Endothelial cell of umbilical vein (primary cell): ENCODE data around the gene ARHGAP22. TPM values are rescaled to one million over a fixed set of nuclear protein-coding genes. Genes with fewer than 3 reads are reported as not detected.

Experiments used
- BruUV-seq: library from RNA; stranded (reverse); fragments of 400-500 nt; replicated peaks from 2 replicates; lab custom pipeline; 2021; lab: Mats Ljungman, UMichigan
- CTCF ChIA-PET: fragments of 300-600, 350-600 bp; sonication (Branson Sonifier 250); formaldehyde crosslinking; loops from one replicate; lab custom pipeline; 2021; ENCODE audit warnings: antibody characterized with exemption, inconsistent platforms; lab: Charles Lee
- POLR2A ChIA-PET: fragments of 300-600, 350-600 bp; sonication (Branson Sonifier 250); formaldehyde crosslinking; loops from one replicate; lab custom pipeline; 2021; ENCODE audit warnings: antibody characterized with exemption, inconsistent platforms; lab: Charles Lee
- DNase-seq: peaks from one replicate; pipeline ENCODE4 v3.0.0-alpha.2; 2011; ENCODE audit warnings: low read depth, low spot score
- FAIRE-seq: peaks from 2 replicates; lab custom pipeline; 2011; peaks lifted over from hg19 to GRCh38; lab: Jason Lieb, UNC
- H2AFZ ChIP-seq: 2 replicates; pipeline ENCODE4 v1.6.0; 2012; ENCODE audit warnings: low read depth, low read length, control low read depth, inconsistent platforms
- H3K27ac ChIP-seq: 2 replicates; pipeline ENCODE4 v1.5.1; 2011; ENCODE audit warnings: low read depth, mild to moderate bottlenecking, control low read depth, low read length, moderate library complexity; ENCODE audit not compliant: insufficient read depth
- H3K27me3 ChIP-seq, 2 experiments: 2 replicates each; pipeline versions ENCODE4 v1.6.0 to v1.6.1; 2011; ENCODE audit warnings: low read length in 2 of 2, mixed read lengths in 1 of 2; ENCODE audit not compliant: control insufficient read depth in 2 of 2, insufficient read depth in 2 of 2
- H3K36me3 ChIP-seq, 2 experiments: 2 replicates in 1 of 2; 3 replicates in 1 of 2; pipeline ENCODE4 v1.5.1; 2011; ENCODE audit warnings: low read length in 2 of 2, mild to moderate bottlenecking in 1 of 2, moderate library complexity in 1 of 2; ENCODE audit not compliant: control insufficient read depth in 2 of 2, insufficient read depth in 2 of 2; ENCODE audit errors: extremely low read depth in 1 of 2
- H3K4me1 ChIP-seq: 3 replicates; pipeline ENCODE4 v1.5.1; 2011; ENCODE audit warnings: mild to moderate bottlenecking, low read length; ENCODE audit not compliant: control insufficient read depth, insufficient read depth; ENCODE audit errors: extremely low read depth
- H3K4me2 ChIP-seq: 2 replicates; pipeline ENCODE4 v1.6.1; 2011; ENCODE audit warnings: low read length, control low read depth, mixed read lengths; ENCODE audit not compliant: insufficient read depth
- H3K4me3 ChIP-seq, 3 experiments: fragments of 200-600 bp in 1 of 3; sonication (generic), shearing (Covaris generic) in 1 of 3; replicated peaks in 1 of 3; 2 replicates each; pipeline ENCODE4 v1.5.1; 2011 to 2016; ENCODE audit warnings: control low read depth in 3 of 3, low read length in 3 of 3, mild to moderate bottlenecking in 2 of 3, inconsistent platforms in 1 of 3, low read depth in 1 of 3, moderate library complexity in 1 of 3; ENCODE audit not compliant: insufficient read depth in 1 of 3
- H3K79me2 ChIP-seq: 2 replicates; pipeline ENCODE4 v1.6.0; 2012; ENCODE audit warnings: low read length, inconsistent platforms; ENCODE audit not compliant: control insufficient read depth, insufficient read depth
- H3K9ac ChIP-seq: replicated peaks from 2 replicates; pipeline ENCODE3; 2011; ENCODE audit warnings: low read length, control low read depth; ENCODE audit not compliant: insufficient read depth; ENCODE audit errors: extremely low read depth
- H3K9me1 ChIP-seq: replicated peaks from 3 replicates; pipeline ENCODE4 v1.6.0; 2011; ENCODE audit warnings: mild to moderate bottlenecking, low read length; ENCODE audit not compliant: control insufficient read depth, insufficient read depth; ENCODE audit errors: extremely low read depth
- H3K9me3 ChIP-seq: replicated peaks from 2 replicates; pipeline ENCODE4 v1.5.1; 2012; ENCODE audit warnings: low read length, inconsistent platforms; ENCODE audit not compliant: control insufficient read depth, insufficient read depth
- H4K20me1 ChIP-seq: replicated peaks from 2 replicates; pipeline ENCODE3; 2011; ENCODE audit warnings: mild to moderate bottlenecking, low read length; ENCODE audit not compliant: control insufficient read depth, insufficient read depth; ENCODE audit errors: extremely low read depth
- EZH2 ChIP-seq: IDR thresholded peaks from 2 replicates; pipeline ENCODE4 v1.6.1; 2012; ENCODE audit warnings: borderline replicate concordance, low read depth, mild to moderate bottlenecking, moderate library complexity, low read length, inconsistent platforms; ENCODE audit not compliant: severe bottlenecking
- FOS ChIP-seq: IDR thresholded peaks from 2 replicates; pipeline ENCODE4 v1.6.1; 2011; ENCODE audit warnings: mild to moderate bottlenecking, low read length, moderate library complexity, borderline replicate concordance; ENCODE audit not compliant: insufficient read depth
- GATA2 ChIP-seq: IDR thresholded peaks from 2 replicates; pipeline ENCODE4 v1.7.0; 2011; ENCODE audit warnings: low read depth, mild to moderate bottlenecking, moderate library complexity, mixed read lengths, low read length; ENCODE audit not compliant: insufficient read length, insufficient read depth
- JUN ChIP-seq: IDR thresholded peaks from 2 replicates; pipeline ENCODE4 v1.6.1; 2011; ENCODE audit warnings: borderline replicate concordance, low read depth; ENCODE audit not compliant: insufficient read length, insufficient read depth
- MYC ChIP-seq: IDR thresholded peaks from one replicate; pipeline ENCODE4 v1.6.1; 2011; ENCODE audit warnings: mild to moderate bottlenecking, low read depth, low read length
- POLR2A ChIP-seq: IDR thresholded peaks from 2 replicates; pipeline ENCODE4 v1.6.1; 2012; ENCODE audit warnings: low read depth, mild to moderate bottlenecking, control low read depth, low read length
- POLR2AphosphoS5 ChIP-seq: IDR thresholded peaks from 2 replicates; pipeline ENCODE4 v1.6.1; 2012; ENCODE audit warnings: low read depth, mild to moderate bottlenecking, control low read depth, low read length, moderate library complexity; ENCODE audit not compliant: insufficient read depth
- dilution Hi-C: fragments of 300-500 bp; cut with MboI; formaldehyde crosslinking; loops from one replicate; pipeline ENCODE4 v1.15.0; 2019; ENCODE audit warnings: low sequenced_read_pairs; ENCODE audit not compliant: extremely low pct_ligation_motif_present
- intact Hi-C: fragments of 100-400 bp; cut with micrococcal nuclease; formaldehyde crosslinking; loops from one replicate; pipeline ENCODE4 v1.10.0; 2022
- polyA plus RNA-seq, 4 experiments: library from polyadenylated mRNA; depleted of rRNA in 3 of 4; stranded (reverse) in 3 of 4; unstranded in 1 of 4; fragments of >200 nt; gene quantifications; 2 replicates each; pipeline versions ENCODE4 v1.2.1 to v1.2.3, GENCODE V29; 2011 to 2012; ENCODE audit warnings: missing spikeins in 1 of 4
- total RNA-seq: library from RNA; stranded (reverse); gene quantifications from 2 replicates; pipeline ENCODE4 v1.2.3, GENCODE V29; 2021
- TF ChIP-seq, protein P1 (sequence below): IDR thresholded peaks from 2 replicates; pipeline ENCODE4 v1.6.1; 2011; ENCODE audit not compliant: insufficient read depth, insufficient read length
- TF ChIP-seq, protein P2 (sequence below), 2 donors: IDR thresholded peaks; 1 replicate in 1 of 2; 2 replicates in 1 of 2; pipeline ENCODE4 v1.5.1; 2011; ENCODE audit warnings: low read length in 2 of 2, mild to moderate bottlenecking in 2 of 2, moderate library complexity in 2 of 2, control low read depth in 1 of 2, inconsistent platforms in 1 of 2, low read depth in 1 of 2; ENCODE audit not compliant: insufficient read depth in 1 of 2; ENCODE audit errors: extremely low read depth in 1 of 2

ARHGAP22 gene
- total and polyA plus RNA-seq, 2 donors (not counting 3 experiments of a cell fraction or from before 2014, with no cell fraction given) = 8.6 to 50.3 TPM

DNA sequence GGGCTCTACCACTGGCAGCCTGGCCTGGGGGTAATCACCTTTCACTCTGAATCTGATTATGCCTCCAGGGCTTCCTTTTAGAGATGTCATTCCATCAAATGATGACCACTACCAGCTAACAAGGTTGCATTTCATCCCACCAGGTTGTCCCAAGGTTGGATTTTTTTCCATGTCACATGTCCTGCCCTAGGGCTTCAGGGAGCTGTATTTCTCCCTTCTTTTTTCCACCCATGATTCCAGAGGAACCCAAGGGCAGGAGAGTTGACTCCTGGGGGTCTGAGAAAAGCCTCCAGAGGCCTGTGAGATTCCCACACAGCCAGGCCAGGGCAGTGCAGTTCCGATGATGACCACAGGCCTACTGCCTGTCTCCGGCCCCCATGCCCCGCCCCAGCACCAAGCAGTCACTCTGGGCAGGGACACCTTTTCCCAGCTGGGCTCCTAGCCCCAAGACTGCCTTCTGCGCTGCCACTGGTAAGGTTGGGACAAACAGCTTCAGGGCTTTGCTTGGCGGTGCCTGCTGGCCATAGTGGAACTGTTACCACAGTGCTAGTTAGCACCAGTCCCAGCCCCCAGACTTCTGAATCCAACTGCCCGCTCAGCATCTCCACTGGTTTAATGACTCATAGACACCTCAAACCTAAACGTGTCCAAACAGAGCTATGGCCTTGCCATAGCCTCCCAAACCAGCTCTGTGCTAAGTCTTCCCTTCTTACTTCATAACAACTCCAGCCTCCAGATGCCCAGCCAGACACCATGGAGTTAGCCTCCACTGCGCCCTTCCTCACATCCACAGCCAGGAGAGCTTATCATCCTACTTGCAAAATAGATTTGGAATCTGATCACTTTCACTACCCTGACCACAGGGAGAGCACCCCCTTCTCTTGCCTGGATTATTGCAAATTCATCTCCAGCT, 133.7 kb downstream of the ARHGAP22 start:
- dilution Hi-C loops = no loop called here
- DNase-seq = peak; percentile 9
- H3K79me2 ChIP-seq = peaks cover 32% of the 10 kb centered on the region

GRCh38 chr10:48470115-48470892, 134.6 kb downstream of the ARHGAP22 start:
- Histone ChIP-seq H3K4me1 (peaks cover 22% of the 10 kb centered on the region), H3K36me3 (no peaks in the 10 kb centered on the region), H4K20me1 (no peaks in the 10 kb centered on the region), H3K4me3 (no peak overlapping the region), H3K27me3 (no peaks in the 10 kb centered on the region), H3K9me1 (no peaks in the 10 kb centered on the region), H3K27ac (peak overlapping the region; percentile 54), H3K9me3 (no peaks in the 10 kb centered on the region), H2AFZ (no peak overlapping the region), H3K9ac (no peak overlapping the region), H3K79me2 (peaks cover 27% of the 10 kb centered on the region), H3K4me2 (no peak overlapping the region)
- FAIRE-seq (peak; percentile 97), DNase-seq (peak; percentile 96)
- dilution Hi-C loops (no loop called here), intact Hi-C loops (no loop called here)
- BruUV-seq = no TSS peak
- ChIA-PET CTCF (interaction anchor here (1.1 to 1.6 kb wide), 7 partner anchors 14 to 186 kb away, joined by 3 to 7 read pairs (median 6); no protein-coding TSS in a partner anchor), POLR2A (no interaction called here)
- TF ChIP-seq MYC = no peak
- no peak for TF ChIP-seq FOS
- peak; percentile 40 for TF ChIP-seq GATA2
- TF ChIP-seq, protein P1, sequence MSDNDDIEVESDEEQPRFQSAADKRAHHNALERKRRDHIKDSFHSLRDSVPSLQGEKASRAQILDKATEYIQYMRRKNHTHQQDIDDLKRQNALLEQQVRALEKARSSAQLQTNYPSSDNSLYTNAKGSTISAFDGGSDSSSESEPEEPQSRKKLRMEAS = no peak
- TF ChIP-seq POLR2AphosphoS5 = peak; percentile 74
- no peak for TF ChIP-seq EZH2
- no peak for TF ChIP-seq JUN
- peak; percentile 22 for TF ChIP-seq POLR2A
- TF ChIP-seq, protein P2, sequence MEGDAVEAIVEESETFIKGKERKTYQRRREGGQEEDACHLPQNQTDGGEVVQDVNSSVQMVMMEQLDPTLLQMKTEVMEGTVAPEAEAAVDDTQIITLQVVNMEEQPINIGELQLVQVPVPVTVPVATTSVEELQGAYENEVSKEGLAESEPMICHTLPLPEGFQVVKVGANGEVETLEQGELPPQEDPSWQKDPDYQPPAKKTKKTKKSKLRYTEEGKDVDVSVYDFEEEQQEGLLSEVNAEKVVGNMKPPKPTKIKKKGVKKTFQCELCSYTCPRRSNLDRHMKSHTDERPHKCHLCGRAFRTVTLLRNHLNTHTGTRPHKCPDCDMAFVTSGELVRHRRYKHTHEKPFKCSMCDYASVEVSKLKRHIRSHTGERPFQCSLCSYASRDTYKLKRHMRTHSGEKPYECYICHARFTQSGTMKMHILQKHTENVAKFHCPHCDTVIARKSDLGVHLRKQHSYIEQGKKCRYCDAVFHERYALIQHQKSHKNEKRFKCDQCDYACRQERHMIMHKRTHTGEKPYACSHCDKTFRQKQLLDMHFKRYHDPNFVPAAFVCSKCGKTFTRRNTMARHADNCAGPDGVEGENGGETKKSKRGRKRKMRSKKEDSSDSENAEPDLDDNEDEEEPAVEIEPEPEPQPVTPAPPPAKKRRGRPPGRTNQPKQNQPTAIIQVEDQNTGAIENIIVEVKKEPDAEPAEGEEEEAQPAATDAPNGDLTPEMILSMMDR (IDR thresholded peaks at IDR 0.05; ENCODE audit: extremely low read depth in 1 of 2, insufficient read depth in 1 of 2, low read depth in 1 of 2, low read length in 2 of 2) = no peak

More for the DNA sequence above, 133.7 kb downstream of the ARHGAP22 start:
- no TSS peak for BruUV-seq
- Histone ChIP-seq H3K9me1 (no peaks in the 10 kb centered on the region), H3K4me1 (peaks cover 24% of the 10 kb centered on the region), H3K4me3 (no peak overlapping the region), H3K36me3 (no peaks in the 10 kb centered on the region), H3K27ac (peak overlapping the region; percentile 54), H4K20me1 (no peaks in the 10 kb centered on the region), H3K9me3 (no peaks in the 10 kb centered on the region), H3K4me2 (no peak overlapping the region), H2AFZ (no peak overlapping the region), H3K27me3 (no peaks in the 10 kb centered on the region), H3K9ac (no peak overlapping the region)
- TF ChIP-seq EZH2 (no peak), FOS (no peak), POLR2AphosphoS5 (no peak), GATA2 (no peak)
- ChIA-PET CTCF (interaction anchor here (0.8 to 1.6 kb wide), 3 partner anchors 24 to 185 kb away, joined by 3 to 7 read pairs (median 3); no protein-coding TSS in a partner anchor), POLR2A (interaction anchor here (0.7 kb wide), 1 partner anchor 29 kb away, joined by 4 read pairs; no protein-coding TSS in a partner anchor)
- intact Hi-C loops = no loop called here
- no peak for FAIRE-seq
